ENCODE data around the gene THRB. TPM values are rescaled to one million over a fixed set of nuclear protein-coding genes. Genes with fewer than 3 reads are reported as not detected.

THRB gene
- total and polyA plus RNA-seq, 2 donors (not counting 3 experiments of a cell fraction or from before 2014, with no cell fraction given): 0.06 TPM; not detected in 1

GRCh38 chr3:24137334-24137733 lies 357.3 kb downstream of the THRB start:
- Histone ChIP-seq H4K20me1 (replicated peaks; ENCODE audit: control insufficient read depth, extremely low read depth, insufficient read depth, low read length) (no peaks in the 10 kb centered on the region), H3K4me1 (ENCODE audit: control insufficient read depth, extremely low read depth, insufficient read depth, low read length) (no peaks in the 10 kb centered on the region), H3K4me2 (ENCODE audit: insufficient read depth, low read length) (no peak overlapping the region), H2AFZ (ENCODE audit: low read depth, low read length) (no peak overlapping the region), H3K4me3 (replicated peaks in 1 of 3; ENCODE audit: insufficient read depth in 1 of 3, low read depth in 1 of 3, low read length in 3 of 3) (no peak overlapping the region), H3K27me3 (ENCODE audit: control insufficient read depth in 2 of 2, insufficient read depth in 2 of 2, low read length in 2 of 2) (no peaks in the 10 kb centered on the region), H3K36me3 (ENCODE audit: control insufficient read depth in 2 of 2, extremely low read depth in 1 of 2, insufficient read depth in 2 of 2, low read length in 2 of 2) (no peaks in the 10 kb centered on the region), H3K27ac (ENCODE audit: insufficient read depth, low read depth, low read length) (no peak overlapping the region), H3K79me2 (ENCODE audit: control insufficient read depth, insufficient read depth, low read length) (no peaks in the 10 kb centered on the region), H3K9ac (replicated peaks; ENCODE audit: extremely low read depth, insufficient read depth, low read length) (no peak overlapping the region), H3K9me3 (replicated peaks; ENCODE audit: control insufficient read depth, insufficient read depth, low read length) (no peaks in the 10 kb centered on the region), H3K9me1 (replicated peaks; ENCODE audit: control insufficient read depth, extremely low read depth, insufficient read depth, low read length) (no peaks in the 10 kb centered on the region)
- no peak for DNase-seq (ENCODE audit: low read depth, low spot score)
- intact Hi-C loops (cut with micrococcal nuclease) (no loop called here), dilution Hi-C loops (cut with MboI; ENCODE audit: extremely low pct_ligation_motif_present, low sequenced_read_pairs) (no loop called here)
- no peak for TF ChIP-seq POLR2A (IDR thresholded peaks at IDR 0.05; ENCODE audit: low read depth, low read length)
- no peak for TF ChIP-seq EZH2 (IDR thresholded peaks at IDR 0.05; ENCODE audit: borderline replicate concordance, low read depth, low read length, severe bottlenecking)
- TF ChIP-seq MYC (IDR thresholded peaks at IDR 0.05; ENCODE audit: low read depth, low read length): no peak
- TF ChIP-seq MAX (IDR thresholded peaks at IDR 0.05; ENCODE audit: insufficient read depth, insufficient read length): no peak
- no peak for TF ChIP-seq FOS (IDR thresholded peaks at IDR 0.05; ENCODE audit: borderline replicate concordance, insufficient read depth, low read length)
- TF ChIP-seq POLR2AphosphoS5 (IDR thresholded peaks at IDR 0.05; ENCODE audit: insufficient read depth, low read depth, low read length): no peak
- no peak for TF ChIP-seq JUN (IDR thresholded peaks at IDR 0.05; ENCODE audit: borderline replicate concordance, insufficient read depth, insufficient read length, low read depth)
- no peak for TF ChIP-seq GATA2 (IDR thresholded peaks at IDR 0.05; ENCODE audit: insufficient read depth, insufficient read length, low read depth, low read length)
- no peak for TF ChIP-seq CTCF (IDR thresholded peaks at IDR 0.05; ENCODE audit: extremely low read depth in 1 of 2, insufficient read depth in 1 of 2, low read depth in 1 of 2, low read length in 2 of 2)
- ChIA-PET POLR2A (no interaction called here), CTCF (no interaction called here)
- FAIRE-seq: no peak
- BruUV-seq (replicated peaks): no TSS peak

Data from endothelial cell of umbilical vein (primary cell).